K562 (cell line): ENCODE results near the gene HLTF. TPM values are rescaled to one million over a fixed set of nuclear protein-coding genes. Genes with fewer than 3 reads are reported as not detected.

Source experiments
- ATAC-seq: fragments of 200-7000 bp; cut with Tn5 transposase; 3 replicates; pipeline ENCODE4 v1.9.1; 2020; ENCODE audit warnings: moderate library complexity
- BruUV-seq: library from RNA; stranded (reverse); fragments of 400-500 nt; replicated peaks from 2 replicates; lab custom pipeline; 2021; lab: Mats Ljungman, UMichigan
- CTCF ChIA-PET: fragments of 300-600 bp; formaldehyde crosslinking; extraction: SDS; loops from one replicate; lab custom pipeline; 2021; ENCODE audit warnings: low intra/inter-chr PET ratio; lab: Yijun Ruan, JAX
- POLR2A ChIA-PET: fragments of 300-600, 350-650 bp; sonication (Branson Sonifier 250); formaldehyde crosslinking; extraction: SDS; loops from one replicate; lab custom pipeline; 2021; ENCODE audit warnings: antibody characterized with exemption, inconsistent platforms; lab: Yijun Ruan, JAX
- DNase-seq, 4 experiments: peaks; one replicate each; pipeline versions ENCODE4 v3.0.0 to v3.0.0-alpha.2; 2011 to 2018; ENCODE audit warnings: low spot score in 3 of 4, mixed read lengths in 3 of 4; ENCODE audit errors: extremely low read depth in 1 of 4
- FAIRE-seq: peaks from 2 replicates; lab custom pipeline; 2011; peaks lifted over from hg19 to GRCh38; lab: Jason Lieb, UNC
- H2AFZ ChIP-seq: 2 replicates; pipeline ENCODE4 v1.6.0; 2011; ENCODE audit warnings: low read depth, low read length, control low read depth, inconsistent platforms
- H3K27ac ChIP-seq: fragments of 200-600 bp; 3 replicates; pipeline ENCODE4 v1.8.0; 2011; ENCODE audit warnings: low read depth, mild to moderate bottlenecking, control low read depth, inconsistent platforms, low read length, moderate library complexity, mixed read lengths; ENCODE audit errors: extremely low read depth
- H3K27me3 ChIP-seq, 2 experiments: fragments of 300-600 bp in 1 of 2; 2 replicates in 1 of 2; 3 replicates in 1 of 2; pipeline versions ENCODE4 v1.6.0 to v1.8.0; 2011; ENCODE audit warnings: inconsistent platforms in 2 of 2, low read length in 2 of 2, mild to moderate bottlenecking in 1 of 2, mixed read lengths in 1 of 2, moderate library complexity in 1 of 2; ENCODE audit not compliant: control insufficient read depth in 2 of 2, insufficient read depth in 2 of 2
- H3K36me3 ChIP-seq: fragments of 300-600 bp; 3 replicates; pipeline ENCODE4 v1.8.0; 2011; ENCODE audit warnings: mild to moderate bottlenecking, low read length, inconsistent platforms; ENCODE audit not compliant: control insufficient read depth, insufficient read depth
- H3K4me1 ChIP-seq, 2 experiments: fragments of 200-600 bp in 1 of 2; replicated peaks in 1 of 2; 2 replicates in 1 of 2; 3 replicates in 1 of 2; pipeline versions ENCODE4 v1.5.1 to v1.8.0; 2011; ENCODE audit warnings: inconsistent platforms in 2 of 2, low read length in 2 of 2, mild to moderate bottlenecking in 1 of 2, mixed read lengths in 1 of 2, moderate library complexity in 1 of 2; ENCODE audit not compliant: control insufficient read depth in 2 of 2, insufficient read depth in 2 of 2
- H3K4me2 ChIP-seq: 2 replicates; pipeline ENCODE4 v1.6.1; 2011; ENCODE audit warnings: low read length, control low read depth, inconsistent platforms, mixed read lengths; ENCODE audit not compliant: insufficient read depth
- H3K4me3 ChIP-seq: fragments of 200-600 bp; sonication (generic), shearing (Covaris generic); 2 replicates; pipeline ENCODE4 v1.5.1; 2016; ENCODE audit warnings: control low read depth, inconsistent platforms
- H3K79me2 ChIP-seq: fragments of 200-600 bp; 3 replicates; pipeline ENCODE4 v1.8.0; 2011; ENCODE audit warnings: low read length, inconsistent platforms; ENCODE audit not compliant: control insufficient read depth, insufficient read depth
- H3K9ac ChIP-seq, 2 experiments: 2 replicates each; pipeline versions ENCODE4 v1.6.0 to v1.6.1; 2011; ENCODE audit warnings: low read depth in 2 of 2, low read length in 2 of 2, control low read depth in 1 of 2, inconsistent platforms in 1 of 2, mild to moderate bottlenecking in 1 of 2, mixed read lengths in 1 of 2; ENCODE audit not compliant: insufficient read depth in 1 of 2
- H3K9me1 ChIP-seq: one replicate; pipeline ENCODE4 v1.6.0; 2011; ENCODE audit warnings: inconsistent platforms, mild to moderate bottlenecking, low read length, moderate library complexity; ENCODE audit not compliant: control insufficient read depth, insufficient read depth
- H3K9me3 ChIP-seq: replicated peaks from 2 replicates; pipeline ENCODE4 v1.5.1; 2011; ENCODE audit warnings: low read depth, low read length, inconsistent platforms; ENCODE audit not compliant: control insufficient read depth, insufficient read depth
- H4K20me1 ChIP-seq: replicated peaks from 2 replicates; pipeline ENCODE4 v1.6.1; 2011; ENCODE audit warnings: low read length, inconsistent platforms, mixed read lengths; ENCODE audit not compliant: control insufficient read depth, insufficient read depth
- BRD9 ChIP-seq: fragments of 450-650 bp; IDR thresholded peaks from 2 replicates; pipeline ENCODE4 v1.6.1; 2018; ENCODE audit warnings: low read depth; ENCODE audit not compliant: partially characterized antibody
- CBX1 ChIP-seq: sonication (generic); IDR thresholded peaks from 2 replicates; pipeline ENCODE4 v1.6.1; 2016; ENCODE audit warnings: antibody characterized with exemption, low read depth, mild to moderate bottlenecking
- DMBX1 ChIP-seq: fragments of 250-450 bp; sonication (Bioruptor Pico); IDR thresholded peaks from 2 replicates; pipeline ENCODE4 v1.8.0; 2022; ENCODE audit warnings: inconsistent platforms, mild to moderate bottlenecking, moderate library complexity, borderline replicate concordance
- HDAC6 ChIP-seq: IDR thresholded peaks from 2 replicates; pipeline ENCODE4 v1.6.1; 2012; ENCODE audit warnings: low read depth, mild to moderate bottlenecking, control low read depth, inconsistent platforms, low read length, moderate library complexity
- NR3C1 ChIP-seq: sonication (generic); formaldehyde crosslinking; IDR thresholded peaks from 2 replicates; pipeline ENCODE4 v1.8.1; 2022; ENCODE audit warnings: missing genetic modification reagents
- ZBTB17 ChIP-seq: fragments of 450-650 bp; formaldehyde crosslinking; IDR thresholded peaks from 2 replicates; pipeline ENCODE4 v1.4.0; 2020; ENCODE audit warnings: mild to moderate bottlenecking
- ZBTB7A ChIP-seq: IDR thresholded peaks from 2 replicates; pipeline ENCODE4 v1.6.1; 2011; ENCODE audit warnings: low read depth, mild to moderate bottlenecking, low read length, moderate library complexity, borderline replicate concordance; ENCODE audit not compliant: control insufficient read depth
- ZNF232 ChIP-seq: sonication (generic); formaldehyde crosslinking; IDR thresholded peaks from 2 replicates; pipeline ENCODE4 v1.8.0; 2022; ENCODE audit warnings: mild to moderate bottlenecking, missing genetic modification reagents
- WGBS: fragments of 100-300 bp; shearing (Covaris generic); methylation state at CpG from one replicate; pipeline ENCODE4 v1.1.6; 2016; ENCODE audit warnings: low coverage, mixed read lengths; ENCODE audit not compliant: insufficient coverage; ENCODE audit errors: missing lambda C conversion rate; 5-methylcytosine and 5-hydroxymethylcytosine counted together
- in situ Hi-C: fragments of 300-500 bp; cut with MboI; formaldehyde crosslinking; loops from 4 replicates; pipeline ENCODE4 v1.15.0; 2018; ENCODE audit warnings: inconsistent platforms, mixed read lengths
- intact Hi-C: fragments of 100-400 bp; cut with micrococcal nuclease; formaldehyde crosslinking; loops from 2 replicates; pipeline ENCODE4 v1.14.2; 2022
- polyA plus RNA-seq, 8 experiments: library from polyadenylated mRNA; depleted of rRNA in 4 of 8; stranded (reverse) in 5 of 8; unstranded in 3 of 8; fragments of >200 nt; fragmentation: Nextera tagmentation in 2 of 8; fragmentation: Illumina TruSeq in 1 of 8; extraction: Ambion mirVana in 2 of 8; extraction: Trizol in 1 of 8; gene quantifications; 2 replicates each; pipeline versions ENCODE4 v1.2.1 to v1.2.3, GENCODE V29; 2011 to 2014; ENCODE audit warnings: inconsistent platforms in 1 of 8, missing spikeins in 1 of 8
- total RNA-seq, 7 experiments: library from RNA; depleted of rRNA in 6 of 7; stranded (reverse); fragments of >200 nt in 6 of 7; fragmentation: Illumina TruSeq in 2 of 7; extraction: Trizol in 2 of 7; gene quantifications; 2 replicates each; pipeline versions ENCODE4 v1.2.1 to v1.2.3, GENCODE V29; 2011 to 2021; ENCODE audit warnings: low replicate concordance in 1 of 7
- TF ChIP-seq, protein P1 (sequence below): fragments of 250-450 bp; sonication (Bioruptor Pico); IDR thresholded peaks from 2 replicates; pipeline ENCODE4 v1.4.0; 2020
- TF ChIP-seq, protein P2 (sequence below): fragments of 450-650 bp; IDR thresholded peaks from 2 replicates; pipeline ENCODE4 v1.7.0; 2016; ENCODE audit warnings: borderline replicate concordance

HLTF gene
- total and polyA plus RNA-seq, 9 of the 15 experiments (the other 6 are each of a cell fraction or from before 2014, with no cell fraction given), result 35.1 to 82.4 (median 50.4) TPM

DNA sequence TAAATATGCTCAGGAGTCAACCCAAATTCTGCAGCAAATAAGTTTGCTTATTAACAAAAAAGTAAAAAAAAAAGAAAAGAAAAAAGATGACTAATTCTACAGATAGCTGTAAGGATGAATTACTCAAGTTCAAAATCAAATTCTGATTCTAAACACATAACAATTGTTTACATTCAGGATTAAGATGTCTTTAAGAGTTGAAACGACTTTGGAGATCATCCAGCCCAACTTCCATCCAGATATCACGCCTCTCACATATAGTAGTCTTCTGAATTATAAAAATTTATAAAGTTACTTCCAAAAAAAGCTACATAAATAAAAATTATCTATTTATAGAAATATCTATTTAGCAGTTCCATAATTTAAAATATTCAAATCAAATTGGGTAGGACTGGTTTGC lies 55.2 kb downstream of the HLTF start:
- no peak overlapping the region for H2AFZ ChIP-seq
- no peaks in the 10 kb centered on the region for H3K9me3 ChIP-seq
- FAIRE-seq (no peak), DNase-seq (no peak), ATAC-seq (no peak)
- H3K27me3 ChIP-seq, result no peaks in the 10 kb centered on the region
- H3K9ac ChIP-seq, result no peak overlapping the region
- peaks cover 71% of the 10 kb centered on the region; the same call in 1 of the 3 replicates for H3K36me3 ChIP-seq
- H3K4me3 ChIP-seq, result no peak overlapping the region
- no peaks in the 10 kb centered on the region for H4K20me1 ChIP-seq
- no TSS peak for BruUV-seq
- in situ Hi-C loops (no loop called here), intact Hi-C loops (no loop called here)
- ChIA-PET POLR2A (interaction anchor here (0.6 kb wide), 1 partner anchor 1523 kb away, joined by 3 read pairs; no protein-coding TSS in a partner anchor), CTCF (no interaction called here)
- no peaks in the 10 kb centered on the region for H3K4me1 ChIP-seq
- no peak overlapping the region for H3K27ac ChIP-seq
- H3K79me2 ChIP-seq, result no peaks in the 10 kb centered on the region
- H3K4me2 ChIP-seq, result no peak overlapping the region
- WGBS, result 89% methylated on average over 2 of the region's 2 CpGs
- TF ChIP-seq CBX1 (no peak), ZBTB7A (no peak), HDAC6 (no peak), ZBTB17 (CRISPR knock-in tag) (no peak), BRD9 (no peak), NR3C1 (CRISPR knock-in tag) (no peak), DMBX1 (CRISPR knock-in tag) (no peak), ZNF232 (CRISPR knock-in tag) (no peak)
- TF ChIP-seq, protein P1, sequence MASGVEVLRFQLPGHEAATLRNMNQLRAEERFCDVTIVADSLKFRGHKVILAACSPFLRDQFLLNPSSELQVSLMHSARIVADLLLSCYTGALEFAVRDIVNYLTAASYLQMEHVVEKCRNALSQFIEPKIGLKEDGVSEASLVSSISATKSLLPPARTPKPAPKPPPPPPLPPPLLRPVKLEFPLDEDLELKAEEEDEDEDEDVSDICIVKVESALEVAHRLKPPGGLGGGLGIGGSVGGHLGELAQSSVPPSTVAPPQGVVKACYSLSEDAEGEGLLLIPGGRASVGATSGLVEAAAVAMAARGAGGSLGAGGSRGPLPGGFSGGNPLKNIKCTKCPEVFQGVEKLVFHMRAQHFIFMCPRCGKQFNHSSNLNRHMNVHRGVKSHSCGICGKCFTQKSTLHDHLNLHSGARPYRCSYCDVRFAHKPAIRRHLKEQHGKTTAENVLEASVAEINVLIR (CRISPR knock-in tag), result no peak
- TF ChIP-seq, protein P2, sequence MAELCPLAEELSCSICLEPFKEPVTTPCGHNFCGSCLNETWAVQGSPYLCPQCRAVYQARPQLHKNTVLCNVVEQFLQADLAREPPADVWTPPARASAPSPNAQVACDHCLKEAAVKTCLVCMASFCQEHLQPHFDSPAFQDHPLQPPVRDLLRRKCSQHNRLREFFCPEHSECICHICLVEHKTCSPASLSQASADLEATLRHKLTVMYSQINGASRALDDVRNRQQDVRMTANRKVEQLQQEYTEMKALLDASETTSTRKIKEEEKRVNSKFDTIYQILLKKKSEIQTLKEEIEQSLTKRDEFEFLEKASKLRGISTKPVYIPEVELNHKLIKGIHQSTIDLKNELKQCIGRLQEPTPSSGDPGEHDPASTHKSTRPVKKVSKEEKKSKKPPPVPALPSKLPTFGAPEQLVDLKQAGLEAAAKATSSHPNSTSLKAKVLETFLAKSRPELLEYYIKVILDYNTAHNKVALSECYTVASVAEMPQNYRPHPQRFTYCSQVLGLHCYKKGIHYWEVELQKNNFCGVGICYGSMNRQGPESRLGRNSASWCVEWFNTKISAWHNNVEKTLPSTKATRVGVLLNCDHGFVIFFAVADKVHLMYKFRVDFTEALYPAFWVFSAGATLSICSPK, result no peak
- TF ChIP-seq, all 486 proteins: peak for 0
- no peaks in the 10 kb centered on the region for H3K9me1 ChIP-seq
